Pancreas (tissue), 10 donors: ENCODE data around the gene CTNNA2. TPM values are rescaled to one million over a fixed set of nuclear protein-coding genes. Genes with fewer than 3 reads are reported as not detected.

ENCODE experiments used
- ATAC-seq, 4 donors: fragments of 200-7000 bp; cut with Tn5 transposase; one replicate each; pipeline versions ENCODE4 v1.8.0 to v1.9.1; 2020; ENCODE audit warnings: mild to moderate bottlenecking in 4 of 4, moderate library complexity in 4 of 4
- DNase-seq, 6 donors: peaks; one replicate each; pipeline ENCODE4 v3.0.0-alpha.2; 2020
- FAIRE-seq: peaks from 2 replicates; lab custom pipeline; 2012; peaks lifted over from hg19 to GRCh38; lab: Jason Lieb, UNC
- H3K27ac ChIP-seq, 4 donors: fragments of 200-600 bp; sonication (generic); 1 replicate in 3 of 4; 2 replicates in 1 of 4; pipeline versions ENCODE4 v1.5.0 to v1.8.0; 2020
- H3K27me3 ChIP-seq, 4 donors: fragments of 200-600 bp; one replicate each; pipeline ENCODE4 v1.8.0; 2021
- H3K36me3 ChIP-seq, 3 donors: fragments of 200-600 bp; sonication (generic) in 1 of 3; one replicate each; pipeline versions ENCODE4 v1.5.0 to v1.8.0; 2020 to 2021
- H3K4me1 ChIP-seq, 3 donors: fragments of 200-600 bp; one replicate each; pipeline ENCODE4 v1.8.0; 2021
- H3K4me3 ChIP-seq, 4 donors: fragments of 200-600 bp; sonication (generic) in 2 of 4; one replicate each; pipeline versions ENCODE4 v1.5.0 to v1.8.0; 2020 to 2021
- H3K9me3 ChIP-seq, 4 donors: fragments of 200-600 bp; one replicate each; pipeline ENCODE4 v1.8.0; 2021
- CTCF ChIP-seq, 4 donors: fragments of 200-600 bp; sonication (generic) in 3 of 4; IDR thresholded peaks; one replicate each; pipeline versions ENCODE4 v1.5.0 to v1.8.0; 2021; ENCODE audit warnings: antibody characterized with exemption in 4 of 4
- WGBS, 2 donors: extraction: QIAGEN DNeasy Blood & Tissue Kit; methylation state at CpG; one replicate each; pipeline ENCODE4 v1.1.7; 2013; 5-methylcytosine and 5-hydroxymethylcytosine counted together
- intact Hi-C, 3 donors: fragments of 100-400 bp; cut with DNase I; formaldehyde crosslinking; loops; one replicate each; pipeline versions ENCODE4 v1.11.1 to v1.14.2; 2022
- polyA plus RNA-seq, 2 donors: library from polyadenylated mRNA; stranded (reverse); fragments of 200-250 nt; gene quantifications; one replicate each; pipeline ENCODE4 v1.2.3, GENCODE V29; 2013
- total RNA-seq, 6 donors: library from RNA; stranded (reverse); fragmentation: NEBNext Ultra II Directional in 4 of 6; extraction: Animal tissue kit (Norgen Biotek cat#: 25700) in 4 of 6; gene quantifications; one replicate each; pipeline versions ENCODE4 v1.2.1 to v1.2.4, GENCODE V29; 2021 to 2023
- donor health status: healthy with polysubstance abuse.
- donor health status: DM: no; HTN: no; CAD: no; lungs with moderate emphysema.
- donor health status: DM: no; HTN: no; CAD: no.
- donor health status: control.
- donor health status: control.
- donor health status: Bipolar disorder and iron deficiency.
- donor health status: DM: yes; HTN: yes; CAD: no.
- donor health status: DM: no; HTN: no; CAD: no.
- donor health status: DM: no; HTN: no; CAD: no.
- donor health status: DM: yes; HTN: yes; CAD: no.

CTNNA2 gene
- total and polyA plus RNA-seq, 8 donors: 0.25 to 12.1 (median 2.1) TPM

DNA sequence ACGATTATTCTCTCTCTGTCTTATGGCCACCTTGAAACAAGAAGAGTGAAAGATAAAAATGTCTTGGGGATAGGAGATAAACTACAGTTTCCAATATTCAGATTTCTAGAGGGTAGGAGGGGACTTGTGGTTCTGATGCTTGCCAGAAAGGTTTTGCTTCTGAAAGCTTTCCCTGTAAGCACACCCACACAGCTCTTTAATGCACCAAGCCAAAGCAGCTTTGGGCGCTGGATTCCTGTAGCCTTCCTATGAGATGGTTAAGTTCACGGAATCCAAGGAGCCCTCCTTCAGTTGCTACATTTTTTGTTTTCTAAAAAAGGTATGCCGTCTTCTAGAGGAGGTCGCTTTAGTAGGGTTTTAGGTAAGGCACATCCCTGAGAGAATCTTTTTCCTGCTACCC lies 786.8 kb downstream of the CTNNA2 start:
- H3K9me3 ChIP-seq: no peaks in the 10 kb centered on the region
- no peaks in the 10 kb centered on the region for H3K36me3 ChIP-seq
- no peaks in the 10 kb centered on the region for H3K4me1 ChIP-seq
- 40 to 51% methylated on average over 5 of the region's 5 CpGs for WGBS, 2 donors
- H3K4me3 ChIP-seq: no peak overlapping the region
- no peak for DNase-seq
- H3K27ac ChIP-seq: no peak overlapping the region
- no peak for ATAC-seq
- no peak for TF ChIP-seq CTCF (IDR thresholded peaks at IDR 0.05)
- FAIRE-seq: no peak
- peaks cover 0 to 36% (median 0%) of the 10 kb centered on the region in 4 donors for H3K27me3 ChIP-seq
- intact Hi-C loops: no loop called here

DNA sequence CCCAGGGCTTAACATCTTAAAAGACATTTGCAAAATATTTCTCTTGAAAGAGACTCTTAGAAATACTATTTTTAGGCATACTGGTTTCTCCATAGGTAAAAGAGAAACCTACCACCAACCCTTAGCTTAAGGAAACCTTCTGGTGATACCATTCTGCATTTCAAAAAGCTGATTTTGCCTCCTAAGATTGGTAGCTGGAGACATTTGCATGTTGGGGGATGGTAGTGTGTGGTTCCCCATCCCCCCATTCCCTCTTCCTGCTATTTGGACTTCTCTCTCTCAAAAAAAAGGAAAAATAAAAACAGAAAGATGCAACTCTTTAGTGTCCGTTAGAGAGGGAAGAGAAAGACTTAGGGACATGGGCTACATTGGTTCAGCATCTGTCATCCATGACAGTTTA lies 787.5 kb downstream of the CTNNA2 start:
- Histone ChIP-seq H3K4me1 (no peaks in the 10 kb centered on the region), H3K4me3 (no peak overlapping the region), H3K27ac (no peak overlapping the region), H3K27me3 (peaks cover 0 to 36% (median 0%) of the 10 kb centered on the region in 4 donors), H3K36me3 (no peaks in the 10 kb centered on the region), H3K9me3 (no peaks in the 10 kb centered on the region)
- no peak for ATAC-seq
- intact Hi-C loops: no loop called here
- no peak for DNase-seq
- TF ChIP-seq CTCF (IDR thresholded peaks at IDR 0.05): no peak
- WGBS, 2 donors: 30 to 74% methylated on average over 1 of the region's 1 CpG
- FAIRE-seq: no peak

- ATAC-seq (no peak), DNase-seq (no peak), FAIRE-seq (no peak)
- TF ChIP-seq CTCF (IDR thresholded peaks at IDR 0.05): no peak
- H3K36me3 ChIP-seq: no peaks in the 10 kb centered on the region
- intact Hi-C loops: no loop called here
- no peak overlapping the region for H3K27ac ChIP-seq
- peaks cover 0 to 36% (median 0%) of the 10 kb centered on the region in 4 donors for H3K27me3 ChIP-seq
- no peaks in the 10 kb centered on the region for H3K4me1 ChIP-seq
- no peak overlapping the region for H3K4me3 ChIP-seq
- WGBS, 2 donors: 13 to 14% methylated on average over 1 of the region's 1 CpG
- no peaks in the 10 kb centered on the region for H3K9me3 ChIP-seq
Observed at GRCh38 chr2:80300954-80301353, 788.1 kb downstream of the CTNNA2 start.

DNA sequence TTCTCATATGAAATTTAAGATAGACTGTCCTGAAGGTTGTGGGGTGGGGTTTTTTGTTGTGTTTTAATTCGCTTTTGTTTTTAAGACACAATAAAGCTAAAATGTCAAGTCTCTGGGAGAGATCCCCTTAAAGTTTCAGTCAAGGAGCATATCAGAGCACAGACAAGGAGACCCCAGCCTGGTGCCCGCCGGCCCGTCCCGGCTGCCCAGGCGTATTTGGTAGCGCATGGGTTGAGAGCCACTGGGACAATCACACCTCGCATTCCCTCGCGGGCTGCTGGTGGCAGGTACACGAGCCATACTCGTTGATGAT lies 789.1 kb downstream of the CTNNA2 start:
- peaks cover 0 to 36% (median 0%) of the 10 kb centered on the region in 4 donors for H3K27me3 ChIP-seq
- H3K36me3 ChIP-seq: no peaks in the 10 kb centered on the region
- no peak for DNase-seq
- 14 to 30% methylated on average over 12 of the region's 12 CpGs for WGBS, 2 donors
- H3K9me3 ChIP-seq: no peaks in the 10 kb centered on the region
- intact Hi-C loops: no loop called here
- peak in 1 of 4 donors; percentile 12 for ATAC-seq
- no peak overlapping the region for H3K27ac ChIP-seq
- no peak overlapping the region for H3K4me3 ChIP-seq
- no peak for FAIRE-seq
- no peak for TF ChIP-seq CTCF (IDR thresholded peaks at IDR 0.05)
- no peaks in the 10 kb centered on the region for H3K4me1 ChIP-seq

DNA sequence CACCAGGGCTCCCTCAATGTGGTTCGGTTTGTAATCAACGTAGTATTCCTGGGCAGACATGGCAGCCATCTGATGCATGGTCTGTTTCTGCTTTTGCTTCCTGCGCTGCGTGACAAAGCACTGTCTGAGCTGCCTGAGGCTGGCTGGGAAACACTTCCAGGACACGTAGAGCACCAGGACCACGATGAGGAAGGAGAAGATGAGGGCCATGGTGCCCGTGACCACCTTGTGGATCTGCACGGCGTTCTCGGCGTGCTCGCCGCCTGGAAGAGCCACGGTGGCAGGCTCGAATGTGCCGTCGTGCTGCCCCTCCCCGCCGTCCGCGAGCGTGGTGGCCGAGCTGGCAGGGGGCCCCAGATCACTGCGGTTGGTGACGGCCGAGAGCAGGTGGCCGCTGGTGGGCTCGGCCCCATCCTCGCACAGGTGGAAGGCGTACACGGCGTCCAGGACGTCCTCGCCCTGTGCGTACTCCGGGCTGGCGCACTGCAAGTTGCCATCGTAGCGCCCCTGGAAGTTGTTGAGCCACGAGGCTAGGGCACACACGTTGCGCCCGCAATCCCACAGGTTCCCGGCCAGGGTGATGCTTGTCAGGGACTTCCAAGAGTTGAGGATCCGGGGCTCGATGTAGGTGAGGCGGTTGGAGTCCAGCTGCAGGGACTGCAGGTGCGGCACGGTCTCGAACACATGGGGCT lies 789.6 kb downstream of the CTNNA2 start:
- no peak overlapping the region for H3K27ac ChIP-seq
- intact Hi-C loops: no loop called here

More for the DNA sequence above, 789.6 kb downstream of the CTNNA2 start:
- TF ChIP-seq CTCF (IDR thresholded peaks at IDR 0.05): no peak
- 3 to 4% methylated on average over 50 of the region's 50 CpGs for WGBS, 2 donors
- H3K27me3 ChIP-seq: peaks cover 0 to 36% (median 0%) of the 10 kb centered on the region in 4 donors
- DNase-seq: peak in 2 of 6 donors; percentile 50 to 61
- no peaks in the 10 kb centered on the region for H3K36me3 ChIP-seq
- no peak for FAIRE-seq
- no peaks in the 10 kb centered on the region for H3K4me1 ChIP-seq
- H3K9me3 ChIP-seq: no peaks in the 10 kb centered on the region
- peak in 1 of 4 donors; percentile 19 for ATAC-seq
- no peak overlapping the region for H3K4me3 ChIP-seq
